Testis (tissue), 2 donors: Measurements from ENCODE around the gene DDX1.

Source experiments
- POLR2A ChIP-seq: fragments of 450-650 bp; IDR thresholded peaks from one replicate; pipeline ENCODE4 v1.6.1; 2017; ENCODE audit warnings: antibody characterized with exemption, mild to moderate bottlenecking, moderate library complexity
- TF ChIP-seq, protein P1 (sequence below), 3 experiments: fragments of 450-650 bp in 2 of 3; fragments of 200-600 bp in 1 of 3; sonication (generic) in 1 of 3; IDR thresholded peaks; one replicate each; pipeline ENCODE4 v1.5.1; 2016 to 2019; ENCODE audit warnings: antibody characterized with exemption in 3 of 3, mild to moderate bottlenecking in 2 of 3, moderate library complexity in 1 of 3

GRCh38 chr2:15617778-15618448, 26.2 kb downstream of the DDX1 start:
- no peak for TF ChIP-seq POLR2A
- TF ChIP-seq, protein P1, sequence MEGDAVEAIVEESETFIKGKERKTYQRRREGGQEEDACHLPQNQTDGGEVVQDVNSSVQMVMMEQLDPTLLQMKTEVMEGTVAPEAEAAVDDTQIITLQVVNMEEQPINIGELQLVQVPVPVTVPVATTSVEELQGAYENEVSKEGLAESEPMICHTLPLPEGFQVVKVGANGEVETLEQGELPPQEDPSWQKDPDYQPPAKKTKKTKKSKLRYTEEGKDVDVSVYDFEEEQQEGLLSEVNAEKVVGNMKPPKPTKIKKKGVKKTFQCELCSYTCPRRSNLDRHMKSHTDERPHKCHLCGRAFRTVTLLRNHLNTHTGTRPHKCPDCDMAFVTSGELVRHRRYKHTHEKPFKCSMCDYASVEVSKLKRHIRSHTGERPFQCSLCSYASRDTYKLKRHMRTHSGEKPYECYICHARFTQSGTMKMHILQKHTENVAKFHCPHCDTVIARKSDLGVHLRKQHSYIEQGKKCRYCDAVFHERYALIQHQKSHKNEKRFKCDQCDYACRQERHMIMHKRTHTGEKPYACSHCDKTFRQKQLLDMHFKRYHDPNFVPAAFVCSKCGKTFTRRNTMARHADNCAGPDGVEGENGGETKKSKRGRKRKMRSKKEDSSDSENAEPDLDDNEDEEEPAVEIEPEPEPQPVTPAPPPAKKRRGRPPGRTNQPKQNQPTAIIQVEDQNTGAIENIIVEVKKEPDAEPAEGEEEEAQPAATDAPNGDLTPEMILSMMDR (IDR thresholded peaks at IDR 0.05) = no peak
